Ishikawa (cell line): ENCODE measurements around the gene SLC27A4.

Experiments
- CREB1 ChIP-seq: IDR thresholded peaks from 2 replicates; pipeline ENCODE4 v1.6.1; 2012; ENCODE audit warnings: low read depth
- EP300 ChIP-seq: IDR thresholded peaks from 2 replicates; pipeline ENCODE4 v1.6.1; 2012; ENCODE audit warnings: borderline replicate concordance
- FOXM1 ChIP-seq: IDR thresholded peaks from 2 replicates; pipeline ENCODE4 v1.6.1; 2012; ENCODE audit warnings: low read depth, borderline replicate concordance
- RAD21 ChIP-seq: IDR thresholded peaks from 2 replicates; pipeline ENCODE4 v1.6.1; 2012; ENCODE audit warnings: low read depth
- YY1 ChIP-seq: IDR thresholded peaks from 2 replicates; pipeline ENCODE4 v1.6.1; 2012; ENCODE audit warnings: low read depth
- TF ChIP-seq, protein P1 (sequence below): IDR thresholded peaks from 2 replicates; pipeline ENCODE4 v1.6.1; 2012
- TF ChIP-seq, protein P2 (sequence below): IDR thresholded peaks from 2 replicates; pipeline ENCODE4 v1.6.1; 2012

DNA sequence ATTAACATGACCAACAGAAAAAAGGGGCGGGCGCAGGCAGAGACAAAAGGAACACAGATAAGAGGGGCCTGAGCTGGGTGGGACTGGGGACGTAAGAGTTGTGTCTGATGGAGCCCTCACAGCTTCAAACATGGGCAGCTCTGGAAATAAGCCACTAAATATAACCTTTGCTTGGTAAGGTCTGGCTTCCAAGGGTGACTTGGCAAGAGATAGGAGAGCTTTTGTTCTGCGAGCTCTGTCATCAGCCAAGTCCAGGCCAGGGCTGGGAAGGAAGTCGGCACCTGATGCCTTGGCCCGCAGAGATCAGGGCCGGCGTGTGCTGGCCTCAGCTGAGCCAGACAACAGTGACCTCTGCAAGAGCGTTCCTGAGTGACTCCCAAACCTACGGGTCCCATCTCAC is 29.9 kb upstream of the SLC27A4 start:
- TF ChIP-seq CREB1 (no peak), RAD21 (no peak), YY1 (no peak), EP300 (no peak), FOXM1 (no peak)
- TF ChIP-seq, protein P1, sequence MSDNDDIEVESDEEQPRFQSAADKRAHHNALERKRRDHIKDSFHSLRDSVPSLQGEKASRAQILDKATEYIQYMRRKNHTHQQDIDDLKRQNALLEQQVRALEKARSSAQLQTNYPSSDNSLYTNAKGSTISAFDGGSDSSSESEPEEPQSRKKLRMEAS: no peak
- TF ChIP-seq, protein P2, sequence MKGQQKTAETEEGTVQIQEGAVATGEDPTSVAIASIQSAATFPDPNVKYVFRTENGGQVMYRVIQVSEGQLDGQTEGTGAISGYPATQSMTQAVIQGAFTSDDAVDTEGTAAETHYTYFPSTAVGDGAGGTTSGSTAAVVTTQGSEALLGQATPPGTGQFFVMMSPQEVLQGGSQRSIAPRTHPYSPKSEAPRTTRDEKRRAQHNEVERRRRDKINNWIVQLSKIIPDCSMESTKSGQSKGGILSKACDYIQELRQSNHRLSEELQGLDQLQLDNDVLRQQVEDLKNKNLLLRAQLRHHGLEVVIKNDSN: no peak
